Astrocyte (in vitro differentiated cells and primary cell): Measurements from ENCODE around the gene AURKAIP1. TPM values are rescaled to one million over a fixed set of nuclear protein-coding genes. Genes with fewer than 3 reads are reported as not detected.

Experiments
- DNase-seq: peaks from one replicate; pipeline ENCODE4 v3.0.0-alpha.2; 2010; ENCODE audit warnings: low read depth
- FAIRE-seq: peaks from 2 replicates; lab custom pipeline; 2011; peaks lifted over from hg19 to GRCh38; lab: Jason Lieb, UNC
- H2AFZ ChIP-seq: 2 replicates; pipeline ENCODE4 v1.6.0; 2012; ENCODE audit warnings: low read depth, low read length, inconsistent platforms
- H3K27ac ChIP-seq: 2 replicates; pipeline ENCODE4 v1.5.1; 2011; ENCODE audit warnings: low read depth, low read length, inconsistent platforms
- H3K27me3 ChIP-seq: 2 replicates; pipeline ENCODE4 v1.6.0; 2011; ENCODE audit warnings: low read length, inconsistent platforms; ENCODE audit not compliant: insufficient read depth
- H3K36me3 ChIP-seq: 2 replicates; pipeline ENCODE4 v1.5.1; 2011; ENCODE audit warnings: low read length, inconsistent platforms; ENCODE audit not compliant: insufficient read depth
- H3K4me1 ChIP-seq: 2 replicates; pipeline ENCODE4 v1.5.1; 2011; ENCODE audit warnings: low read length, inconsistent platforms; ENCODE audit not compliant: insufficient read depth
- H3K4me2 ChIP-seq: 2 replicates; pipeline ENCODE4 v1.6.0; 2012; ENCODE audit warnings: low read length, inconsistent platforms
- H3K4me3 ChIP-seq: 2 replicates; pipeline ENCODE4 v1.5.1; 2011; ENCODE audit warnings: low read depth, mild to moderate bottlenecking, low read length, inconsistent platforms; ENCODE audit not compliant: insufficient read depth
- H3K79me2 ChIP-seq: 2 replicates; pipeline ENCODE4 v1.6.0; 2012; ENCODE audit warnings: mild to moderate bottlenecking, low read length, inconsistent platforms; ENCODE audit not compliant: insufficient read depth
- H3K9ac ChIP-seq: 2 replicates; pipeline ENCODE4 v1.6.0; 2012; ENCODE audit warnings: mild to moderate bottlenecking, low read length, inconsistent platforms
- H3K9me3 ChIP-seq: 2 replicates; pipeline ENCODE4 v1.5.1; 2012; ENCODE audit warnings: low read depth, mild to moderate bottlenecking, low read length, inconsistent platforms; ENCODE audit not compliant: insufficient read depth
- H4K20me1 ChIP-seq: 2 replicates; pipeline ENCODE4 v1.6.0; 2012; ENCODE audit warnings: low read length, inconsistent platforms; ENCODE audit not compliant: insufficient read depth
- H3K27ac Mint-ChIP-seq: one replicate; pipeline ENCODE4 v1.8.0; 2021; ENCODE audit warnings: mild to moderate bottlenecking, mixed read lengths; ENCODE audit not compliant: unreplicated experiment
- H3K27me3 Mint-ChIP-seq: one replicate; pipeline ENCODE4 v1.8.0; 2021; ENCODE audit warnings: low read depth, mixed read lengths; ENCODE audit not compliant: unreplicated experiment
- H3K36me3 Mint-ChIP-seq: one replicate; pipeline ENCODE4 v1.8.0; 2021; ENCODE audit warnings: low read depth, mixed read lengths; ENCODE audit not compliant: unreplicated experiment
- H3K4me1 Mint-ChIP-seq: one replicate; pipeline ENCODE4 v1.8.0; 2021; ENCODE audit warnings: low read depth, mixed read lengths; ENCODE audit not compliant: unreplicated experiment
- H3K4me3 Mint-ChIP-seq: one replicate; pipeline ENCODE4 v1.8.0; 2021; ENCODE audit warnings: mild to moderate bottlenecking, moderate library complexity, mixed read lengths; ENCODE audit not compliant: unreplicated experiment
- H3K9me3 Mint-ChIP-seq: one replicate; pipeline ENCODE4 v1.8.0; 2021; ENCODE audit warnings: mild to moderate bottlenecking, mixed read lengths; ENCODE audit not compliant: unreplicated experiment
- CTCF ChIP-seq: IDR thresholded peaks from 2 replicates; pipeline ENCODE4 v1.5.1; 2011; ENCODE audit warnings: low read depth, mild to moderate bottlenecking, inconsistent platforms, low read length, moderate library complexity; ENCODE audit not compliant: insufficient read depth
- EZH2 ChIP-seq: IDR thresholded peaks from 2 replicates; pipeline ENCODE4 v1.6.1; 2012; ENCODE audit warnings: mild to moderate bottlenecking, low read length, inconsistent platforms; ENCODE audit not compliant: insufficient read depth
- total RNA-seq: library from RNA; stranded (reverse); gene quantifications from 2 replicates; pipeline ENCODE4 v1.2.1, GENCODE V29; 2021

Gene AURKAIP1
- total RNA-seq, 1 donor from 2014 or later = 135 TPM

DNA sequence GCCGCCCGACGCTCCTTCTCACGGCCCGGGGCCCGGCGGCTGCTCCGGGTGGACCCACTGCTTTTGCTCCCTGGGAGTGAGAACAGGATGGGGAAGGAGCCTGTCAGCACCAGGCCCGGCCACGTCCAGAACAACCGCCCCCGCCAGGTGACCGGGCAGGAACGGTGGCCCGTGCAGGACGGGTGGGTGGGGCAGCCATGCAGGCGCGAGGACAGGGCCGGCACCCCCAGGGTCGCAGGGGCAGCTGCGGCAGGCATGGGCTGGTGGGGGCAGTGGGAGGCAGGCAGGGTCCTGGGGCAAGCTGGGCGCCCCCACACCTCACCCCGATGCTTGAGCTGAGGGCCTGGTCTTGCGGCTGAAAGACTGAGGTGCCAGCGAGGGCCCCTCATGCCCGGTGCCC, 38.6 kb downstream of the AURKAIP1 start:
- H3K4me3 ChIP-seq = no peak overlapping the region
- no peaks in the 10 kb centered on the region for H3K27me3 Mint-ChIP-seq
- peaks cover 8% of the 10 kb centered on the region for H3K36me3 ChIP-seq
- H3K9ac ChIP-seq = no peak overlapping the region
- FAIRE-seq = no peak
- H4K20me1 ChIP-seq = peaks cover 27% of the 10 kb centered on the region
- H3K4me2 ChIP-seq = no peak overlapping the region
- H3K27me3 ChIP-seq = no peaks in the 10 kb centered on the region
- no peak overlapping the region for H3K27ac Mint-ChIP-seq
- no peaks in the 10 kb centered on the region for H3K36me3 Mint-ChIP-seq
- DNase-seq = no peak
- no peak overlapping the region for H2AFZ ChIP-seq
- H3K9me3 ChIP-seq = no peaks in the 10 kb centered on the region
- peaks cover 10% of the 10 kb centered on the region for H3K79me2 ChIP-seq
- TF ChIP-seq EZH2 = no peak
- no peak for TF ChIP-seq CTCF
- H3K27ac ChIP-seq = no peak overlapping the region
- no peak overlapping the region for H3K4me3 Mint-ChIP-seq
- H3K4me1 ChIP-seq = no peaks in the 10 kb centered on the region
- no peaks in the 10 kb centered on the region for H3K9me3 Mint-ChIP-seq
- H3K4me1 Mint-ChIP-seq = peaks cover 2% of the 10 kb centered on the region

- H3K4me2 ChIP-seq = no peak overlapping the region
- no peaks in the 10 kb centered on the region for H3K27me3 Mint-ChIP-seq
- no peak overlapping the region for H3K27ac Mint-ChIP-seq
- peaks cover under 1% of the 10 kb centered on the region for H3K4me1 Mint-ChIP-seq
- no peak overlapping the region for H3K4me3 Mint-ChIP-seq
- FAIRE-seq (no peak), DNase-seq (no peak)
- no peak overlapping the region for H3K9ac ChIP-seq
- H3K36me3 ChIP-seq = peaks cover 3% of the 10 kb centered on the region
- H3K27ac ChIP-seq = no peak overlapping the region
- no peak overlapping the region for H2AFZ ChIP-seq
- no peaks in the 10 kb centered on the region for H3K9me3 ChIP-seq
- H3K9me3 Mint-ChIP-seq = no peaks in the 10 kb centered on the region
- H3K4me3 ChIP-seq = no peak overlapping the region
- H3K27me3 ChIP-seq = no peaks in the 10 kb centered on the region
- peaks cover 4% of the 10 kb centered on the region for H3K79me2 ChIP-seq
- peaks cover 21% of the 10 kb centered on the region for H4K20me1 ChIP-seq
- H3K36me3 Mint-ChIP-seq = no peaks in the 10 kb centered on the region
- H3K4me1 ChIP-seq = no peaks in the 10 kb centered on the region
- TF ChIP-seq EZH2 (no peak), CTCF (no peak)
Measured at GRCh38 chr1:1335792-1336248, 39.2 kb downstream of the AURKAIP1 start.

- Mint-ChIP-seq H3K27ac (no peak overlapping the region), H3K4me3 (no peak overlapping the region), H3K4me1 (no peaks in the 10 kb centered on the region), H3K9me3 (no peaks in the 10 kb centered on the region), H3K36me3 (no peaks in the 10 kb centered on the region), H3K27me3 (no peaks in the 10 kb centered on the region)
- Histone ChIP-seq H3K9ac (no peak overlapping the region), H3K36me3 (no peaks in the 10 kb centered on the region), H3K79me2 (no peaks in the 10 kb centered on the region), H3K9me3 (no peaks in the 10 kb centered on the region), H4K20me1 (peaks cover 15% of the 10 kb centered on the region), H2AFZ (no peak overlapping the region), H3K4me1 (no peaks in the 10 kb centered on the region), H3K27me3 (no peaks in the 10 kb centered on the region), H3K4me3 (no peak overlapping the region), H3K4me2 (no peak overlapping the region), H3K27ac (no peak overlapping the region)
- FAIRE-seq (no peak), DNase-seq (no peak)
- TF ChIP-seq EZH2 = no peak
- no peak for TF ChIP-seq CTCF
Measured at GRCh38 chr1:1335283-1335682, 39.7 kb downstream of the AURKAIP1 start.
